Activated T-cell treated with anti-CD3 and anti-CD28 coated beads, Interleukin-2, amount 50 U/mL, for 1 hour (primary cell): ENCODE results near the gene SLC39A12.

ENCODE experiments used
- DNase-seq: peaks from one replicate; pipeline ENCODE4 v3.0.0-alpha.2; 2020

SLC39A12 gene

GRCh38 chr10:18066947-18067346 is 115.2 kb downstream of the SLC39A12 start:
- DNase-seq = no peak

- DNase-seq = no peak
Observed at GRCh38 chr10:18068401-18068800, 116.7 kb downstream of the SLC39A12 start.

- no peak for DNase-seq
Observed at GRCh38 chr10:18071591-18071990, 119.9 kb downstream of the SLC39A12 start.

GRCh38 chr10:18073314-18073713 is 121.6 kb downstream of the SLC39A12 start:
- DNase-seq = no peak

- DNase-seq = no peak
Observed at GRCh38 chr10:18075881-18076280, 124.2 kb downstream of the SLC39A12 start.

DNA sequence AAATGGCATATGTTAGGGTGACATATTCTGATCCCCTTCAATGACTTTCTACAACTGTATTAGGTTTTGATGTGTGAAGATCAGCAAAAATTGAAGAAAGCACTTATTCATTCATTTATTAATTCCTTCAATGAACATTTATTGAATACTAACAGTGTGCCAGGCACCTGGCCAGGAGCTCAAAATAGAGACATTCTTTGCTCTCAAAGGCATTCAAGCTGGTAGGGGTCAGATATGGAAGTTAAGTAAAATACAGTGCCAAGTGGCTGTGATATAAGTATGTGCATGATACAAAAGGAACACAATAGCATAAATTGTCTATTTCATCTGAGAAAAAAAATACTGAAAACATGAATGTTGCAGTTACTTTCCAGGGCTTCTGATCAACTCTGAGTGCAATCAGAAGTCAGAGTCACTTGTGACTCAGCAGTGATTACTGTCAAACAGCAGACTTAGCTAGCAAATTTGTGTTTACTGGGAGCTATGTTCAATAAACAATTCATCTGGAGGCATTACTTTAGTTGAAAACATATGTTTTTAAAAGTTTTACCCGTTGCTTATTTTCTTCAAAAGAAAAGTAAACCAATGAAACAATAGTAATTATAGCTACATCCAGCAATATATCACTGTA is 128.1 kb downstream of the SLC39A12 start:
- DNase-seq = no peak

DNA sequence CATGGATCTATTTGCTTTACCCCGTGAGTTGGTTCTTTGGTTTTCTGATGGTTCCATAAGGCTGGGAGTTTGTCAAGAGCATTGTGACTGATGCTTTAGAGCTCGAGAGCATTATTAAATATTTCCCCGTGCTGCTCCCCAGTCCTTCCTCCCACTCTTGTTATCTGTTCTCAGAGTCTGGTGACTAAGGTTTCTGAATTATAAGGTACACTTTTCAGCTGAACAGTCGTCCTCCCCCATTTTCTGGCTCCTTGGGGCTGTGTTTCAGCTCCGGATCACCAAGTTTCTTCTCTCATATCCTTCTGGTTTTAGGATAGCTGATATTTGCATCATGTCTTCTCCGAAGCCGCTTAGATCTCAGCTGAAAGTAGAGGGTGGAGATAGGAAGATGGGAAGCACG is 130.7 kb downstream of the SLC39A12 start:
- DNase-seq = no peak

- DNase-seq = no peak
Observed at GRCh38 chr10:18085855-18086254, 134.1 kb downstream of the SLC39A12 start.

DNA sequence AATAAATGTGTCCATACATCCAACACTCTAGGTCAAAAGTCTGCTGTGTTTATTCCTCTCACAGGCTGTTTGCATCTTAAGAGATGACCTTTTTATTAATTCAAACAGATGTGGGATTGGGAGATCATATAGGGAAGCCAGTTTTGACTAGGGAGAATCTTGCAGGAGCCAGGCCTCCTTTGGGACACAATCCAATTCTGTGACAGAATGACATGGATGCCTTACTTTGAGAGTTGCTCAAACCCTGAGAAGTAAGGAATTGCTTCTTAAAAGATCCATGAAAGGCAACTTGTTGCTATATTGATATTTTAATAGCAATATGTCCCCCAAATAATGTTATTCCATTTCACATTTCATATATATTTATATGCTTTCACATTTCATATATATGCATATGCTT is 135.0 kb downstream of the SLC39A12 start:
- DNase-seq = no peak

DNA sequence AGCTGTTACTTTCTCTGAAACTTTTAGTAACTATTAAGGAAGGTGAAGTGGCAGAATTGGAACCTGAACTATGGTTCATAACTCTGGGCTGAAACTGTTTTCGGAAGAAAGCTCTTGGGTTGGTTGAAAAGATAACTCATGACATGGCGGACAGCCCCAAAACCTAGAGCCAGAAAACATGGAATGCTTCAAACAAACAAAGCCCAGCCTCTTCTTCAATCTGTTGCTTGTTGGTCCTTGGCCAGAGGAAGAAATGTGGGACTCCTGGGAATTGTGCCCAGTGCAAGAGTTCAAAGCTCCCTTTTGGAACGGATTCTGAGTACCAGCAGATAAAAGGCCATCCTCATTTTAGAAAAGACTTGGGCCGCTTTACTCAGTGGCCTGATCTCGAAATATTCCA is 135.6 kb downstream of the SLC39A12 start:
- no peak for DNase-seq
